Pancreas (tissue), 10 donors: ENCODE measurements around the gene TTLL13. TPM values are rescaled to one million over a fixed set of nuclear protein-coding genes. Genes with fewer than 3 reads are reported as not detected.
"Not testable (repeated sequence)": the region's sequence is repeated elsewhere in the genome, so short reads cannot be mapped to it uniquely, and the experiment has no call there.

ENCODE experiments used
- ATAC-seq, 4 donors: fragments of 200-7000 bp; cut with Tn5 transposase; one replicate each; pipeline versions ENCODE4 v1.8.0 to v1.9.1; 2020; ENCODE audit warnings: mild to moderate bottlenecking in 4 of 4, moderate library complexity in 4 of 4
- DNase-seq, 6 donors: peaks; one replicate each; pipeline ENCODE4 v3.0.0-alpha.2; 2020
- FAIRE-seq: peaks from 2 replicates; lab custom pipeline; 2012; peaks lifted over from hg19 to GRCh38; lab: Jason Lieb, UNC
- H3K27ac ChIP-seq, 4 donors: fragments of 200-600 bp; sonication (generic); 1 replicate in 3 of 4; 2 replicates in 1 of 4; pipeline versions ENCODE4 v1.5.0 to v1.8.0; 2020
- H3K27me3 ChIP-seq, 4 donors: fragments of 200-600 bp; one replicate each; pipeline ENCODE4 v1.8.0; 2021
- H3K36me3 ChIP-seq, 3 donors: fragments of 200-600 bp; sonication (generic) in 1 of 3; one replicate each; pipeline versions ENCODE4 v1.5.0 to v1.8.0; 2020 to 2021
- H3K4me1 ChIP-seq, 3 donors: fragments of 200-600 bp; one replicate each; pipeline ENCODE4 v1.8.0; 2021
- H3K4me3 ChIP-seq, 4 donors: fragments of 200-600 bp; sonication (generic) in 2 of 4; one replicate each; pipeline versions ENCODE4 v1.5.0 to v1.8.0; 2020 to 2021
- H3K9me3 ChIP-seq, 4 donors: fragments of 200-600 bp; one replicate each; pipeline ENCODE4 v1.8.0; 2021
- WGBS, 2 donors: extraction: QIAGEN DNeasy Blood & Tissue Kit; methylation state at CpG; one replicate each; pipeline ENCODE4 v1.1.7; 2013; 5-methylcytosine and 5-hydroxymethylcytosine counted together
- intact Hi-C, 3 donors: fragments of 100-400 bp; cut with DNase I; formaldehyde crosslinking; loops; one replicate each; pipeline versions ENCODE4 v1.11.1 to v1.14.2; 2022
- polyA plus RNA-seq, 2 donors: library from polyadenylated mRNA; stranded (reverse); fragments of 200-250 nt; gene quantifications; one replicate each; pipeline ENCODE4 v1.2.3, GENCODE V29; 2013
- total RNA-seq, 6 donors: library from RNA; stranded (reverse); fragmentation: NEBNext Ultra II Directional in 4 of 6; extraction: Animal tissue kit (Norgen Biotek cat#: 25700) in 4 of 6; gene quantifications; one replicate each; pipeline versions ENCODE4 v1.2.1 to v1.2.4, GENCODE V29; 2021 to 2023
- TF ChIP-seq, protein P1 (sequence below), 4 donors: fragments of 200-600 bp; sonication (generic) in 3 of 4; IDR thresholded peaks; one replicate each; pipeline versions ENCODE4 v1.5.0 to v1.8.0; 2021; ENCODE audit warnings: antibody characterized with exemption in 4 of 4
- donor health status: healthy with polysubstance abuse.
- donor health status: DM: no; HTN: no; CAD: no; lungs with moderate emphysema.
- donor health status: DM: no; HTN: no; CAD: no.
- donor health status: control.
- donor health status: control.
- donor health status: Bipolar disorder and iron deficiency.
- donor health status: DM: yes; HTN: yes; CAD: no.
- donor health status: DM: no; HTN: no; CAD: no.
- donor health status: DM: no; HTN: no; CAD: no.
- donor health status: DM: yes; HTN: yes; CAD: no.

Gene TTLL13
- total and polyA plus RNA-seq, 8 donors: 0.19 to 2.4 (median 0.43) TPM; not detected in 2

- Histone ChIP-seq H3K36me3 (no peaks in the 10 kb centered on the region), H3K9me3 (no peaks in the 10 kb centered on the region), H3K4me1 (peaks cover 0 to 26% (median 13%) of the 10 kb centered on the region in 3 donors), H3K27ac (no peak overlapping the region), H3K27me3 (no peaks in the 10 kb centered on the region), H3K4me3 (no peak overlapping the region)
- no peak for FAIRE-seq
- no peak for DNase-seq
- TF ChIP-seq, protein P1, sequence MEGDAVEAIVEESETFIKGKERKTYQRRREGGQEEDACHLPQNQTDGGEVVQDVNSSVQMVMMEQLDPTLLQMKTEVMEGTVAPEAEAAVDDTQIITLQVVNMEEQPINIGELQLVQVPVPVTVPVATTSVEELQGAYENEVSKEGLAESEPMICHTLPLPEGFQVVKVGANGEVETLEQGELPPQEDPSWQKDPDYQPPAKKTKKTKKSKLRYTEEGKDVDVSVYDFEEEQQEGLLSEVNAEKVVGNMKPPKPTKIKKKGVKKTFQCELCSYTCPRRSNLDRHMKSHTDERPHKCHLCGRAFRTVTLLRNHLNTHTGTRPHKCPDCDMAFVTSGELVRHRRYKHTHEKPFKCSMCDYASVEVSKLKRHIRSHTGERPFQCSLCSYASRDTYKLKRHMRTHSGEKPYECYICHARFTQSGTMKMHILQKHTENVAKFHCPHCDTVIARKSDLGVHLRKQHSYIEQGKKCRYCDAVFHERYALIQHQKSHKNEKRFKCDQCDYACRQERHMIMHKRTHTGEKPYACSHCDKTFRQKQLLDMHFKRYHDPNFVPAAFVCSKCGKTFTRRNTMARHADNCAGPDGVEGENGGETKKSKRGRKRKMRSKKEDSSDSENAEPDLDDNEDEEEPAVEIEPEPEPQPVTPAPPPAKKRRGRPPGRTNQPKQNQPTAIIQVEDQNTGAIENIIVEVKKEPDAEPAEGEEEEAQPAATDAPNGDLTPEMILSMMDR (IDR thresholded peaks at IDR 0.05): no peak
- WGBS, 2 donors: 90 to 91% methylated on average over 9 of the region's 9 CpGs
- intact Hi-C loops: no loop called here
- no peak for ATAC-seq
Observed at GRCh38 chr15:90300541-90300940, 51.2 kb downstream of the TTLL13 start.

- H3K4me1 ChIP-seq: peaks cover 0 to 23% (median 11%) of the 10 kb centered on the region in 3 donors
- peak overlapping the region in 1 of 4 donors; percentile 33 for H3K27ac ChIP-seq
- no peaks in the 10 kb centered on the region for H3K36me3 ChIP-seq
- FAIRE-seq (no peak), ATAC-seq (peak; percentile 63 to 82 (median 74)), DNase-seq (peak in 5 of 6 donors; percentile 38 to 80 (median 71))
- TF ChIP-seq, protein P1 (IDR thresholded peaks at IDR 0.05): peak; percentile 45 to 76 (median 68)
- 73 to 77% methylated on average over 21 of the region's 21 CpGs for WGBS, 2 donors
- H3K9me3 ChIP-seq: no peaks in the 10 kb centered on the region
- no peaks in the 10 kb centered on the region for H3K27me3 ChIP-seq
- intact Hi-C loops: no loop called here
- no peak overlapping the region for H3K4me3 ChIP-seq
Observed at GRCh38 chr15:90300988-90301706, 51.8 kb downstream of the TTLL13 start.

DNA sequence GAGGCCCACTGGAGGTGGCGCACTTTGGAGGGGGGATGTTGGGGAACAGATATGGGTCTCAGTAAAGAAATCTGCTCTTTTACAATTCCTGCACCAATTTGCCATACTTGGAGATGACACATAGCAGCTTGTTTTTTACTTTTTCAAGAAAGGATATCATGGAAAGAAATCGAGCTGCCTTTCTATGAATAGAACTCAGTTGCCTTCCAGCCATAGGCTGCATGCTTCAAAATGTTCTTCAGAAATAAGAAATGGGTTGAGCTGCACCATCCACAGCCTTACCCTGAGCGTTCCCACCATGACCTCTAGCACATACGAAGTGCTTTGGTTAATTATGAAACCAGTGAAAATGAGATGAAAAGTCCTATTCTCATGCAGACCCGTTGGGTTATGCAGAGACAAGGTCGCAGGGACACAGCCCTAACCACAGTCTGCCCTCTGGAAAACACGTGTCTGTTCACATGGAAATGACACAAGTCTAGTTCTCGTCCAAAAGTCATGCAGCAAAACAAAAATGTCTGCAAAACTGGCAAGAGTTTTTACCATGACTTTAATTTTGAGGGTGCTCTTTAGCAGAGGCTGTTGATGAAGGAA is 52.4 kb downstream of the TTLL13 start:
- intact Hi-C loops: no loop called here
- Histone ChIP-seq H3K4me3 (no peak overlapping the region), H3K27me3 (no peaks in the 10 kb centered on the region), H3K4me1 (peaks cover 0 to 16% (median 13%) of the 10 kb centered on the region in 3 donors), H3K36me3 (no peaks in the 10 kb centered on the region), H3K9me3 (no peaks in the 10 kb centered on the region), H3K27ac (peak overlapping the region in 1 of 4 donors; percentile 33)
- TF ChIP-seq, protein P1 (IDR thresholded peaks at IDR 0.05): no peak
- peak in 1 of 6 donors; percentile 7 for DNase-seq
- 43% methylated on average over 8 of the region's 8 CpGs for WGBS, 2 donors
- no peak for FAIRE-seq
- ATAC-seq: peak; percentile 62 to 86 (median 70)

DNA sequence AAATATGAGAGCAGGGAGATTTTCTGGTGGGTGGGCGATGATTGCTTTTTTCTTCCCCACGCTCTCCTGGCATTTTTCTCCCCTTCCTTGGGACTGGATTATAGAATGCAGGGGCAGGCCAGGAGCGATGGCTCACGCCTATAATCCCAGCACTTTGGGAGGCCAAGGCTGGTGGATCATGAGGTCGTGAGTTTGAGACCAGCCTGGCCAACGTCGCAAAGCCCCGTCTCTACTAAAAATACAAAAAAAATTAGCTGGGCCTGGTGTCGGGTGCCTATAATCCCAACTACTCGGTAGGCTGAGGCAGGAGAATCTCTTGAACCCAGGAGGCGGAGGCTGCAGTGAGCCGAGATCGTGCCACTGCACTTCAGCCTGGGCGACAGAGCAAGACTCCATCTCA is 56.0 kb downstream of the TTLL13 start:
- ATAC-seq, H3K4me3 ChIP-seq, FAIRE-seq, H3K27ac ChIP-seq, intact Hi-C loops, H3K9me3 ChIP-seq, H3K36me3 ChIP-seq, H3K27me3 ChIP-seq: not testable (repeated sequence)
- H3K4me1 ChIP-seq: peaks cover 0 to 13% (median 12%) of the 10 kb centered on the region in 3 donors
- WGBS, 2 donors: 94 to 97% methylated on average over 14 of the region's 14 CpGs
- peak in 1 of 6 donors; percentile 3 for DNase-seq

- no peak for DNase-seq
- Histone ChIP-seq H3K27ac (peak overlapping the region in 1 of 4 donors; percentile 26), H3K36me3 (no peaks in the 10 kb centered on the region)
Observed at GRCh38 chr15:90305932-90306331, 56.6 kb downstream of the TTLL13 start.

More at GRCh38 chr15:90305932-90306331, 56.6 kb downstream of the TTLL13 start:
- 79 to 86% methylated on average over 3 of the region's 3 CpGs for WGBS, 2 donors
- Histone ChIP-seq H3K9me3 (no peaks in the 10 kb centered on the region), H3K4me1 (peaks cover 0 to 13% (median 12%) of the 10 kb centered on the region in 3 donors), H3K4me3 (no peak overlapping the region), H3K27me3 (no peaks in the 10 kb centered on the region)
- intact Hi-C loops: no loop called here
- TF ChIP-seq, protein P1 (IDR thresholded peaks at IDR 0.05): no peak
- ATAC-seq (no peak), FAIRE-seq (no peak)
